GM20431 (cell line): Measurements from ENCODE around the gene ARIH1.
"Not testable (repeated sequence)": the region's sequence is repeated elsewhere in the genome, so short reads cannot be mapped to it uniquely, and the experiment has no call there.

Source experiments
- in situ Hi-C: fragments of 300-500 bp; cut with MseI, MboI; formaldehyde crosslinking; loops from one replicate; pipeline ENCODE4 v1.15.0; 2020; ENCODE audit warnings: low sequenced_read_pairs; ENCODE audit not compliant: unreplicated experiment

The ARIH1 gene

DNA sequence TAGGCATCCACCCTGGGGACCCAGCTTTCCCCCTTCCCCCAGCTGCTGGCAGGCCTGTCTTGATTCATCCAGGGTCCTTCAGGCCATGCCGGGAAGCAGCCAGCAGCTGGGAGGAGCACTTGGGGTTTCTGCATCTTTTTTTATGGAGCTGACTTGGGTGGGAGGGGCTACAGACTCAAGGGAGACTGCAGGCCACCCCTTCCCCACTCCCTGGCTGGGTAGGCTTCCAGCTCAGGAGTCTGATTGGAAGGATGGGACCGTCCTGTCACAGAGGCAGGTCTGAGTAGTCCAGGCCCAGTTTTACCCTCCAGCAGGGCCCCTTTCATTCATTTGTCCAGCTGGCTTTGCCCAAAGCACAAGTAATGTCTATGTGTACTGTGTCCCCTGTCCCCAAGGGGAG is 168.1 kb downstream of the ARIH1 start:
- in situ Hi-C loops: not testable (repeated sequence)

DNA sequence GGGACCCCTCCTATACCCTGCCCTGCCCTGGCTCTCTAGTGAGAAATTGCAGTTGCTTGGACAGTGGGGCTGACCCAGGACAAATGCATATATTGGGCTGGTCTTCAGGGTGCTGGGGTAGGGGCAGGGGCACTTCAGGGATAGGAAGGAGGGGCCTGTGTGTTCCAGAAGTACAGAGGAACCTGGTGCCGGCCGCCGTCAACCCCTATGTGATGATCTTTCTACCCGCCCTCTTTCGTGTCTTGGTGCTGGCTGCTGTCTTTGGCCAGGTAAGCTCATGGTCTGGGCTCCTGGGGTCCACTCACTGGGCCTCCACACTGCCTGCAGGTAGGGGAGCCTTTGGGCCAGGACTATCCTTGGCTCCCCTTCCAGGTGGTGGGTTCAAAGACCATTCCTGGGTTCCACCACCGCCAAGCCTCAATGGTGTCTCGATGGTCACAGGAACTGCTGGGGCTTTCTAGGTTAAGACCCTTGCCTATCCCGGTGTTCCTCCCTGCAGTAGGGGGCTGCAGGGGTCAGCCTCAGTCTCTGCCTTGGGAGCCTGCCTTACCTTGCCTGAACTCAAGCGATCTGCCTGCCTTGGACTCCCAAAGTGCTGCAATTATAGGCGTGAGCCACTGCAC is 174.6 kb downstream of the ARIH1 start:
- in situ Hi-C loops: not testable (repeated sequence)
